NT2/D1 (cell line): ENCODE results near the gene CCDC50.

Experiments
- SUZ12 ChIP-seq: IDR thresholded peaks from 2 replicates; pipeline ENCODE4 v1.6.1; 2011; ENCODE audit not compliant: insufficient read length, insufficient read depth; ENCODE audit errors: extremely low read depth
- YY1 ChIP-seq: IDR thresholded peaks from 2 replicates; pipeline ENCODE4 v1.6.1; 2011; ENCODE audit not compliant: insufficient read length, insufficient read depth

GRCh38 chr3:191355406-191355805 is 26.2 kb downstream of the CCDC50 start:
- TF ChIP-seq SUZ12 (no peak), YY1 (no peak)
